NCI-H446 treated with DMSO at 0.1 percent for 48 hours (cell line): Measurements from ENCODE around the gene DUSP6.
A peak's percentile ranks its signal among the peaks of the same experiment; 100 is the strongest.

Experiments used
- DNase-seq: peaks from one replicate; lab custom pipeline; 2025; lab: John Stamatoyannopoulos, UW

Gene DUSP6

DNA sequence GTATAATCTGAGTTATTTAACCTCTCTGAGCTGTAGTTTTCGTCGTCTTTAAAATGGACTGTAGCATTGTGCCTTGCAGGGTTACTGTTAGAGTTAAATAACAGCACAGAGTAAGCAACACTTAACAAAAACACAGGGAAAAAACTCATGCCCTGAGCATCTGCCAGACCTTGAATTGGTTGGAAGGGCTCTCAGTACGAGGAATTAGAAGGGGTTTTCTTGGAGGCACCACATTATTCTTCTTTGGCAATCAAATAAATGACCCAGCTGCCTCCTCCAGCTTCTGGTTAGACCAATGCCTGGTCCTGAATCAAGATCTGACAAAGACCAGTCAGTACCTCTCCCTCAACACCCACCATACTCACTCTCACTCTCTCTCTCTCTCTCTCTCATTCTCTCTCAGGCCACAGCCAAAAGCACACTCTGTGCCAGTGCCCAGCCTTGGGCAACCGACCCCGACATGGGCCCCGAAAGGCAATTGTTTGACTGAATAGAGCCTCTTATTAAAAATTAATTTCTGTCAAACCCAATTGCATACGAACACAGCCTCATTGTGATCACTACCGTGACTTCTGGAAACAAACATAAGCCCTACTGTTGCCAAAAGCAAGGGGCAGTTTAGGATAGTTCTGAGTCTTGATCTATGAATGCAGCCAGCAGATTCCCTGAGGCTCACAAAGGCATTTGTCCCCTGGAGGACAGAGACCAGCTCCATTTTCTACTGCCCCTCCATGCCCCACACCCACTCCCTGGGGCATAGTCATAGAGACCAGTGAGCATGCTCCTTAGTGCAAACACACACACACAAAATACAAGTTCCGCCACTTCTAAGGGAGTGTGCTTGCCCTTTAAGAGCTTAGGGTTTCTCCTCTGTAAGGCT lies 23.9 kb downstream of the DUSP6 start:
- DNase-seq: no peak

DNA sequence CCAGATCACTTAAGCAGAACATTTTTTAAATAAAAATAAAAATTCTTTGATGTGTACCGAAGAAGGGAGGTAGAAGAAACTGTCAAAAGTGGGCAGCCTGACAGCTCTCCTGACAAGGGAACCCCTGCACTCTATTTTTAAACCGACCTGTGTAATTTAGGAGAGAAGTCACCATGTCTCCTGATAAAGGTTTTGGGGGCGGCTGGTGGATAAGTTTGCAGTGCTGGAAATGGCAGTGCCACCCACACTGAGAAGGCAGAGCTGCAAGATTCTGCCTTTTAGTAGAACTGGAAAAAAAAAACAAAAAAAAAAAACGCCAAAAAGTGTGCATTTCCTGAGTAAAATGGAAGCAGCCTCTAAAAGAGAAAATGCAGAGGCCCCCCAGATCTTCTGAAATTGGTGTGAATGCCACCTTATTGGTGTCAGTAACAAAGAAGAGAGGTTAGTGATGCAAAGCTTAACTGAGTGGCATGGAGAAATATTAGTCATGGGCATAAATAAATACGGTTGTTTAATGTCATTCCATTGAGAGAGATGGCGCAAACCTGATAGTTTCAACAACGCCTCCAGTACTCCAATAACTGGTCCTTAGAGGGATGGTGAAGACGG lies 24.7 kb downstream of the DUSP6 start:
- no peak for DNase-seq

DNA sequence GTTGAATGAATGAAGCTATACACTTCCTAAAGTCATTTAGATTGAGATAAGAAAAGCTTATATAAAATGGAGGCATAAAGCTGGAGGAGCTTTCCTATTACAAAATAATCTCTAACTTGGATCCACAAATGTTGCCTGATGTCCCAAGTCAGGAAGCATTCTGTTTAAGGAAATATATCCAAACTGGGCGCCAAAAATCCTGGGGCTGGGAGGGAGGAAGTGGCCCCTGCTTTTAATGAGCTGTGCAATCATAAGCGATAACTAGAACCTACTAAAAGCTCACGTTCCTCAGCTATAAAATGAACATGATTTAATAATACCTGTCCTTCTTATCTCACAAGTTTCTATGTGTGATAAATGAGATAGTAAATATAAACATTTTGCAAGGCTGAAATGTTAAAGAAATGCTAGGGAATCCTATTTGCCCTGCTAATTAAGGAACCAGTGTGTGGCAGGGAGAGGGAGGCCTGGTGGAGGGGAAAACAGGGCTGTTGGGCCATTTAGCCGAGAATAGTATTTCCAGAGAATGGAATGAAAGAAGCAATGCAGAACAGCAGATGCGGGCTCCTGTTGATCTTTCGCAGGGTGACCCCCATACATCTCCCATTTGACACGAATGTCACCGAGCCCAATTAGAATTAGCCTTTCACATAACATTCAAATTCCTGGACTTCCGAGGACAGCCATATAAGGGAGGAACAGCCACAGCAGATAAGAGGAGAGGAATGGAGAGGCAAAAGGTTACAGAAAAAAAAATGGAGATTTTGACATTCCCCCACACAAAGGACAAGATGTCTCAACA lies 25.9 kb downstream of the DUSP6 start:
- no peak for DNase-seq

DNA sequence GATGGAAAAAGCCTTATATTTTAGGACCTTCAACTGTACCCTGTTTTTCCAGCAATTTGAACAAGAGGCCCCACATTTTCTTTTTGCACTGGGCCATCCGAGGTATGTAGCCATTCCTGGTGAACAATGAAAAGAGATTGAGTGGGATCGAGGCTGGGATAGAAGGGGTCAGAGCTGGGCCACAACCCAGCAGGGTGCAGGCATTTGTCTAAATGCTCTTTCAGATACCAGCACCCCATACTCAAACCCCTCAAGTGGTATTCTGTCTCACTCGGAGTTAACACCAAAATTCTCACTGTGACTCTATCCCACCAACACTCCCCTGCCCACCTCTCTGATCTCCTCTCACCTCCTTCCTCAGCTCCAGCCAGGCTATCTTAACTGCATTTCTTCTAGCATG lies 26.8 kb downstream of the DUSP6 start:
- DNase-seq: no peak

DNA sequence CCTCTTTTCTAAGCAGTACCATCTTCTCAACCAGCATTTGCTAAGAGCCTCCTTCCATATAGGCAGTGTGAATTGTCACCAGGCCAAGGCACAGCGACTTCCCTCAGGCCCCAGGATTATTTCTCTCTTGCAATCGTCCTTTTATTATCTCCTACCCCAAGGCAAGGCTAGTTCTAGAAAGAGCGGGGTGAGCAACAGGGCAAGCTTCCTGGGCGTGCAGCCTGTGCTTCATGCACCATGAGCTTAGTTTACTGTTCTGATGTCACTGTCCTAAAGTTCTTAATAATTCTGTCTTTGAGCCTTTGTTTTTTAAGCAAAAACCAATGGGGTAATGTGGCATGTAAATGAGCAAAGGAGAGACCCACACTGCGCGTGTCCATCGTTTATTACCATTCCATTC lies 27.9 kb downstream of the DUSP6 start:
- no peak for DNase-seq

DNA sequence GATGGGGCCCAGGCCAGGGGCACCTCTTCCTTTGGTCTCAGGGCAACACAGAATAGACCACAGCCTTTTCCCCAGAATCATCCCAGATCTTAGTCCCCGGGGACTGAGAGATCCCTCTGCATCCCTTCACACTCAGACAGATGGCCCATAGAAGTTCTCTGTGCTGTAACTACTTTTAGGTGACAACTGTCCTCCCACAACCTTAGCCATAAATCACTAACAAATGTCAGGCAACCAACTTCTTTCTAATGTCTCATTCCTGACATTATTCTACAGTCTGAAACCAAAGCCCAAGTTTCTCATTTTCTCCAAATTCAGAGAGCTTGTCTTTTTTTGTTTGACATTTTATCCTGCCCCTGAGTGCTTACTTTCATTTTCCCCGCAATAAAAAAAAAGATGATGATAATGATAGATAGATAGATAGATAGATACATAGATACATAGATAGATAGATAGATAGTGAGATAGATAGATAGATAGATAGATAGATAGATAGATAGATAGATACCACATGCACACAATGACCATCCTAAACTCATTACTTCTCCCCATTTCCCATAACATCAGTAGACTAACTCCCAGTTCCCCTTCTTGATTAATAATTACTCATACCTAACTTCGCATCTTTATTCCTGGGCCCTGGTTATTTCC lies 28.6 kb downstream of the DUSP6 start:
- DNase-seq: no peak

DNA sequence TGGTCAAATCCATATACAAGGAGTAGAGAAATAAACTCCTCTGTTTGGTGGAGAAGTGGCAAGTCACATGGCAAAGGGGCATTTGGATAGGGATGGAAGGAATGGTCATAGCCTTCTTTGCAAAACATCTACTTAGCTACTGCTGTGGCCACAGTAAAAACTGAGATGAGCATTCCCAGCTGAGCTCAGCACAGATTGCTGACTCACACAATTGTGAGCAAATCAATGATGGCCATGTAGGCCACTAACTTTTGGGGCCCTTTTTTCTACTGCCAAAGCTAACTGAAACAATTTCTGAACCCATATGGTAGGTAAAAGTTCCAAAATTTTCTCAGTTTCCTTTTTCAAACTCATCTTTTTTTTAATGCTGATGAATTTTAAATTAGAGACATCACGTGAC lies 31.6 kb downstream of the DUSP6 start:
- no peak for DNase-seq

DNA sequence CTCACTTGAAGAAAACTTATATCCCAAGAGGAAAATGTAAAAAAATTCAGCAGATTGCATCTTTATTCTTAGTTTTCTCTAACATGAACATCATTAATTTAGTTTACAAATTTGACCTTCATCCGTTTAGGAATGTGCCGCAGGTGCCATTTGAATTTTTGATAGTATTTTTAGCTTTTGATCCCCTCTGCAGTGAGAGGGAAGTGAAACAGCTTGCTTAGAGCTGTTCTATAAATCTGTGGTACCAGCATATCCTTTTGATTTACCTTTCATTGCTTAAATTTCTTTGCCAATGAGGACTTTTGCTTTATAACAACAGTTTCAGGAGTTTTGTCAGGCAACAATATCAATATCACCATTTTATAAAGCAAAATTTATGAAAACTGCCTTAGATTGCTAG lies 32.7 kb downstream of the DUSP6 start:
- no peak for DNase-seq

DNA sequence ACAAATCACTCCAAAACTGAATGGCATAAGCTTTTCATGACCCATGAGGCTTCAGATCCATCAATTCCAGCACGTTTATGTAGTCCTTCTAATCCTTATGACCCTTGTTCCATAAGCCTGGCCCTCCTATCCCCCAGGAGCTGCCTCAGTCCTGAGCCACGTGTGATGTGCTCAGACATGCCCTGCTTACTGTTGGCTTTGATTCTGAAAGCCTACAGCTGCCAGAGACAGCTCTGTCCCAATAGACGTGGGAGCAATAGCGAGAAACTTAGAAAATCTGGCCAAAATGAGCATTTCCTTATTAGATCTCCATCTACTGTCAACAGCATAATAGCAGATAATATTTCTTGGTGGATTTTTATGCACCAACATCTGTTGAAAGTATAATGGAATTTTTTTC lies 33.2 kb downstream of the DUSP6 start:
- peak; percentile 34 for DNase-seq

DNA sequence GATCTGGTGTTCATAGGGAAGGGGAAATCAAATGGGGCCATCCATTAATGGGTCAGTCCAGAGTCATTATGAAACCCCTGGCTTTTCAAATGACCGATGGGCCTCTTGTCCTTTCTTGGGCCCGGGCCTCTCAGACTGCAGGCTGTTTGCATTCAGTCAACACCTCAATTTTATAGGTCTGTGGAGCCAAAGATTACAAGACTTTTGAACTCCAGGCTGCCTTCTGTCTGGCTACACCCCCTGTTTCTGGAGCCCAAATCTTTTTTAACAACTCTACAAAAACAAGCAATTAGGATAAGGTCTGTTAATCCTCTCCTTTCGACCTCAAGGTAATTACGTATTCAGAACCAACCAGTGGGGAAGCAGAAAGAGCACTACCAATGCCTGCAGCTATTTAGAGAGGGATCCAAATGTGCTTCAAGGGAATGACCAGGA lies 35.6 kb downstream of the DUSP6 start:
- no peak for DNase-seq

DNA sequence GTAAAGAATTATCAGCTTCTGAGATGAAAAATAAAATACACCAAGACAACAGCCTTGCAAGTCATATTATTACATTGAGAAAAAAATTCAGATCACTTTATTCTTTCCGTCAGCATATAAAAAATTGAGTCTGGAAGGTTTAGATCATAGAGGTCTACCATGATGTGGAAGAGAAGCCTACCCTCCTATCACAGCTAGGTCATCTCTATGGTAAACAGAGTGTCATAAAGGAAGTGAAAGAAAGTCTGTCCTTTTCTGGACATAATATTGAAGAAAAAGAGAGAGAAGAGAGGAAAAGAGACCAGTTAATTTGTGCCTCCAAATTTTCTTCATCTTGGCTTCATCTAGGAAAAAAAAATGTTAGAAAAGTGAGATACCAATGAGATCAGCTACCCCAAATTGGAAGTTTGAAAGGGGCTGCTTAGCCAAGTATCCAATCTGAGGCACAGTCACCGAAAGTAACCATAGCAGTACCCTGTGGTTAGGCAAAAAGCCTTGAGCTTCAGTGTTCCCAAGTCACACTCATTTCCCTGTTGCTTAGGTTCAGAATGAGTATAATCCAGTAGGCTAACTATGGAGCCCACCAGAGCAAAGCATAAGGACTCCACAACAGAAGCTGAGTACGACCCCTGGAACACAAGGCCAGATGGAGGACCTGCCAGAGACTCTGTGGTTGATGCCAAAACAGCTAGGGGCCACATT lies 38.1 kb downstream of the DUSP6 start:
- no peak for DNase-seq

DNA sequence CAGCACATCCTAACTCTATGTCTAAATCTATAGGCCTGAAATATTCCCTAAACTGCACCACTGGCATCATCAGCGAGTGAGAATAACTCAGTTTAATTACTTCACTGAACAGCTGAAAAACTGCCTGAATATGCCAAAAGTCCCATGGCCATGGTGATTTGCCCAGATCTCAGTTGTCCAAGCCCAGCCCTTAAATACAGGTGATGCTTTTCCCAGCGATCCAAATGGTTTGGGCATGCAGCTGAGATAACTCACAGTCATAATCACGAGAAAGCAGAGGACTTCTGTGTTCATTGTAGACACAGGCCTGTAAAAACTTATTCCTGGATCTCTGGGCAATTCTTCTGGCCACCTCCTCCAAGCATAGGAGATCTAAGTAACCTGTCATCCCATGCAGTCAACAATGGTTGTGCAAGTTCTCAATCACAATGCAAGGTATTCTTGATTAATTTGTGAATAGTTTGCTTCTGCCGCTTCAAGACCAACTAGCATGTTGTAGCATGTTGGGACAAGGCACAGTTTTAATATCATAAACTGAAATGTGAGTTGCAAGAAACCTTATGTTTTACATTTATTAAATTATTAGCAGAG lies 40.5 kb downstream of the DUSP6 start:
- DNase-seq: no peak

DNA sequence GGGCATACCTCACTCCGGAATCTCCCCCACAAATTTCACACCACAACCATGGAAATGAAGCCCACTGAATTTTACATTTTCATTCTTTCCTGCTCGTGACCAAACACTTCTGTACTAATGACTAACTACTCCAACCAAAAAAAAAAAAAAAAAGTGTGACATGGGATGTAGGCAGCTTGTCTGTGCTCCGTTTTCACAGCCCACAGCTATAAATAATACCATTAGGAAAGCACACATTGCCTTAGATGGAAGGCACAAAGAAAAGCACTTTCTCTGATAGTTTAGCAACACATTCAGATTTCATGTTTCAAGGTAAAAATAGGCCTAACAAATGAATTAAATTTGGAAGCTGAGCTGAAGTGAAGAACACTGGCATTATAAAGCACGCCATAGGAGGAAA lies 42.5 kb downstream of the DUSP6 start:
- no peak for DNase-seq

DNA sequence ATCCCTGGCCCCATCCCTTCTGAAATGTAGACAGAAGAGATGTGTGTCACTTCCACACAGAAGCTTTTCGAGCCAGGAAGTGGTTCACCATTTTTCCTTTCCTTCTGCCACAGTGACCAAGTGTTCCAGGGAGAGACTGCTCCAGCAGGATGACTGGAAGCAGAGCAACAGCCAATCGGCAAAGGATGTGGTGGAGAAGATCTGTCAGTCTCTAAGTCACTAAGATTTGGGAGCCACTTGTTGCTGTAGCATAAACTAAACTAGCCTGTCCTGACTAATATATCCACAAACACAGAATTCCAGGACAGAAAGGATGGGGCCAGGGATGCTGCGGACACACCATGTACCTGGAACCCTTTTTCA lies 42.9 kb downstream of the DUSP6 start:
- no peak for DNase-seq

DNA sequence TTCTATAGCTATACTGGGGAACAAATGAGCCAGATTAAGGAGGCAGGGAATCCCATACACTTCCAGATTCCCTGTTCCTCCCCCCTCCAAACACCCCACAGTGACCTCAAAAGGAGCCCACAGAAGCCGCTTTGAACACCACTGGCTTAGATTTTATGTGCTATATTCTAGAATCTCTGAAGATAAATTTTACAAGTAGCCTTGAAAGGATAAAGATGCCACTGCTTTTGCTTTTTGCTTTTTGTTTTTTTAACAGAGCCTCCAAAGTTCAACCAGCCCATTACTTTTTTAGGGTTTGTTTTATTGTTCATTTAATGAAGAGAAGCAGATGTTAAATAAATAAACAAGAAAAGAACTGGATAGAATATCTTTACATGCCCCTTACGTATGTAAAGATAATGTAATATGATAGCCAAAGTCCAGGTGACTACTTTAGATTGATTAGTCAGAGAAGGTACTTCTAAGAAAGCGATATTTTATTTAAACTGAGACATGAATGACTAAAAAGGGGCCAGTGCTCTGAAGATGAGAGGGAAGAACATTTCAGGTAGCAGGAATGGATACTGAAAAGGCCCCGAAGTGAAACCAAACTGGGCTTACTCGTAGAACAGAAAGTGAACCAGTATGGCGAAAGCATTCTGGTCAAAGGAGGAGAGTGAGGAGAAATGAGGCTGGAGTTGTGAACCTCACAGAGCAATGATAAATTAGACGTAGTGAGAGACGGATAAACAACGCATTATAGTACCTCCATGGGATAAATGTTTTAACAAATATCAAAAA lies 44.6 kb downstream of the DUSP6 start:
- no peak for DNase-seq

DNA sequence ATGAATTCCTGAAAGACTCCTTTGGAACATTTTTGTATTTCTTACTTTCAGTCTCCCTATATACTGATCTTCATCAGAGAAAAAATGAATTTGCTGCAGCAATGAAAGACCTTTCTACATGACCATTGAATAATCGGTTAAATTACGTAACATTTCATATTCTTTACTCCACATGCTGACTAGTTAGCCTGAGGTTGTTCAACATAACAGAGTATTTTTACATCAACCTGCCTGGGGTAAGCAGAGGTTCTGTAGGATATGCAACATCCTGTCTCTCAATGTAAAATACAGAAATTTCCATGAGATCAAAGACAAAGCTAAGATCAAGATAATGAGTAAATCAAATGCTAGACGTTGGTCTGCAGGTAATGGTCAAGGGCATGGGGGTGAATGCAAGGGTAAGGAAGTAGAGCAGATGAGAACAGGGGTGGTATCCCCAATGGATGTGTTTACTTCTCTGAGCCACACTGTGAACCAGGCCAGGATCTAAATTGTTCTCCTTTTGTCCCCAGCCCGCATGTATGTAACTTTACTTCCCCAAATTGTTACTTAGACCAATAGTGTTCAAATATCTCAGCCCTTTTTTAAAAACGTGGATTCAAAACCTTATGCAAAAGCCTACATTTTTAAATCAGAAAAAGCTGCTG lies 45.4 kb downstream of the DUSP6 start:
- no peak for DNase-seq

DNA sequence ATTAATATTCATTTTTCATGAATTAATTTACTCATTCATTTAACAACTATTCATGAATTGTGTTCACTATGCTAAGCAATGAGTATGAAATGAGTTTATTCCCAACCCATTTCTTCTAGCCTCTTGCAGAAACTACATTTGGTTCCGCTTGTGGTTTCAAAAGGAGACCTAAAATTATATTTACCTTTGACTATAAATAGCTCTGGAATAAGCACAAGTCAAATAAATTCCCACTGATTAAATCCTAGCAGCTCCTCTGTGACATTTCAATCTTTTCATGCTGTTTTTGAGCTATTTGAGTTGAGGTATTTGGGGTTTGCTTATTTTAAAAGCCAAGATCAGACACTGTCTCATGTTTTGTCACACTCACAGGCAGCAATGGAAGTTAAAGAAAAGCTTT lies 46.9 kb downstream of the DUSP6 start:
- DNase-seq: no peak

DNA sequence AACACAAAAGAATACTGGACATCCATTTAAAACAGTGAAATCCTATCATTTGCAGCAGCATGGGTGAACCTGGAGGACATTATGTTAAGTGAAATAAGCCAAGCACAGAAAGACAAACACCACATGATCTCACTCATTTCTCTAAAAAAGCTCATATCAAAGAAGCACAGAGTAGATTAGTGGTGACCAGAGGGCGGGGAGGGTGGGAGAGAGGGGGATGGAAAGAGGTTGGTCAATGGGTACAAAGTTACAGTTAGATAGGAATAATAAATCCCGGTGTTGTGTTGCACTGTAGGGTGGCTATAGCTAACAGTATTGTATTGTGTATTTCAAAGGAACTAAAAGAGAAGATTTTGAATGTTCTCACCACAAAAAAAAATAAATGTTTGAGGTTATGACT lies 52.4 kb downstream of the DUSP6 start:
- DNase-seq: no peak

DNA sequence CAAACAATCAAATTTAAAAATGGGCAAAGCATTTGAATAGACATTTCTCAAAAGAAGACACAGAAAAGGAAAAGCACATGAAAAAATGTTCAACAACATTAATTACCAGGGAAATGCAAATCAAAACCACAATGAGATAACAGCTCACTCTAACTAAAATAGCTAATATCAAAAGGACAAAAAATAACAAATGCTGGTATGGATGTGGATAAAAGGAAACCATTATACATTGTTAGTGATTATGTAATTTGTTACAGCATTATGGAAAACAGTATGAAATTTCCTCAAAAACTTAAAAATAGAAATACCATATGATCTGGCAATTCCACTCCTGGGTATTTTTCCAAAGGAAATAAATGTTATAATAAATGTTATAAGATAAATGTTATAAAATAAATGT lies 52.9 kb downstream of the DUSP6 start:
- DNase-seq: no peak
